HUDEP-2 (cell line): ENCODE results near the gene SCAI.

Experiments used
- DNase-seq, 76 experiments: peaks; one replicate each; lab custom pipeline; 2025; ENCODE audit not compliant: unreplicated experiment in 76 of 76; lab: John Stamatoyannopoulos, UW

SCAI gene

GRCh38 chr9:124897570-124898460 lies 245.5 kb downstream of the SCAI start:
- DNase-seq, result no peak

- peak in 26 of 76 experiments; percentile 1 to 45 (median 16) for DNase-seq
These were observed 248.6 kb downstream of the SCAI start for GRCh38 chr9:124894741-124895170.

GRCh38 chr9:124894035-124894740 lies 249.1 kb downstream of the SCAI start:
- peak in 1 of 76 experiments; percentile 2 for DNase-seq
